Forelimb muscle (tissue), 1 donor: Measurements from ENCODE around the gene TTC28. TPM values are rescaled to one million over a fixed set of nuclear protein-coding genes. Genes with fewer than 3 reads are reported as not detected.

Source experiments
- DNase-seq: peaks from one replicate; pipeline ENCODE4 v3.0.0-alpha.2; 2013; ENCODE audit warnings: low read depth
- polyA plus RNA-seq: library from polyadenylated mRNA; unstranded; fragments of 120-200 nt; gene quantifications from one replicate; pipeline ENCODE4 v1.2.1, GENCODE V29; 2013; ENCODE audit not compliant: insufficient read length

Gene TTC28
- polyA plus RNA-seq, 1 donor, result 24.9 TPM

- no peak for DNase-seq
These were observed 671.0 kb downstream of the TTC28 start for GRCh38 chr22:28008649-28009048.

GRCh38 chr22:28008056-28008455, 671.6 kb downstream of the TTC28 start:
- DNase-seq, result no peak

- DNase-seq, result no peak
These were observed 673.4 kb downstream of the TTC28 start for GRCh38 chr22:28006271-28006670.

GRCh38 chr22:28005513-28005912, 674.1 kb downstream of the TTC28 start:
- DNase-seq, result no peak

GRCh38 chr22:28004021-28004420, 675.6 kb downstream of the TTC28 start:
- DNase-seq, result no peak

GRCh38 chr22:28002863-28003565, 676.6 kb downstream of the TTC28 start:
- DNase-seq, result no peak

GRCh38 chr22:28002181-28002700, 677.4 kb downstream of the TTC28 start:
- DNase-seq, result no peak

GRCh38 chr22:28001171-28001835, 678.3 kb downstream of the TTC28 start:
- no peak for DNase-seq

- no peak for DNase-seq
These were observed 679.3 kb downstream of the TTC28 start for GRCh38 chr22:28000361-28000760.

GRCh38 chr22:27999876-28000275, 679.8 kb downstream of the TTC28 start:
- DNase-seq, result no peak

- DNase-seq, result no peak
These were observed 680.9 kb downstream of the TTC28 start for GRCh38 chr22:27998511-27999410.

- no peak for DNase-seq
These were observed 682.1 kb downstream of the TTC28 start for GRCh38 chr22:27997538-27997937.

GRCh38 chr22:27996981-27997380, 682.7 kb downstream of the TTC28 start:
- DNase-seq, result no peak

GRCh38 chr22:27996529-27996925, 683.1 kb downstream of the TTC28 start:
- no peak for DNase-seq

GRCh38 chr22:27995801-27996528, 683.7 kb downstream of the TTC28 start:
- no peak for DNase-seq

- no peak for DNase-seq
These were observed 684.9 kb downstream of the TTC28 start for GRCh38 chr22:27994481-27995331.

- no peak for DNase-seq
These were observed 685.8 kb downstream of the TTC28 start for GRCh38 chr22:27993774-27994350.

GRCh38 chr22:27993201-27993635, 686.4 kb downstream of the TTC28 start:
- no peak for DNase-seq

GRCh38 chr22:27992294-27993165, 687.1 kb downstream of the TTC28 start:
- DNase-seq, result no peak
